ENCODE data around the gene PTPRG.

GRCh38 chr3:62343755-62344154, 782.4 kb downstream of the PTPRG start:
- TF ChIP-seq EZH2phosphoT487 (IDR thresholded peaks at IDR 0.05; ENCODE audit: borderline replicate concordance) = no peak
- no peak for TF ChIP-seq CTCF (conservative IDR thresholded peaks at IDR 0.05; ENCODE audit: low read length)

Data from Loucy (cell line).